Measurements from ENCODE around the gene PPP6R1.
"Not testable (repeated sequence)": the region's sequence is repeated elsewhere in the genome, so short reads cannot be mapped to it uniquely, and the experiment has no call there.

The PPP6R1 gene

DNA sequence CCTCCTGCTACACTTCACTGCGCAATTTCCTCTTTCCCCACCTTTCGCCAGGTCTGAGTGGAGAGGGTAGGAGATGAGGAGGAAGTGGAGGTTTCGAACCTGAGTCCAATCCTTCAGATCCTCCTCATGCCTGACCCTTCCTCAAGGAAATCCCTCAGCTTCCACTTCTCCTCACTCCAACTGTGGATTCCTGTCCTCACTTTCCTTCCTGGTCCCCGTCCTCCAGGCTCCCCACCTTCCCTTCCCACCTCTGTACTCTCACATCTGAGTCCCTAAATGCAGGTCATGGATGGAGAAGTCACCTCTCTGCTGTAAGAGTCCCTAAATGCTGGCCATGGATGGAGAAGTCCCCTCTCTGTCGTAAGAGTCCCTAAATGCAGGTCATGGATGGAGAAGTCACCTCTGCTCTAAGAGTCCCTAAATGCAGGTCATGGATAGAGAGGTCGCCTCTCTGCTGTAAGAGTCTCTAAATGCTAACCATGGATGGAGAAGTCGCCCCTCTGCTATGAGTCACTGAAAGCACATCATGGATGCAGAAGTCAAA is 33.3 kb downstream of the PPP6R1 start:
- DNase-seq = no peak

DNA sequence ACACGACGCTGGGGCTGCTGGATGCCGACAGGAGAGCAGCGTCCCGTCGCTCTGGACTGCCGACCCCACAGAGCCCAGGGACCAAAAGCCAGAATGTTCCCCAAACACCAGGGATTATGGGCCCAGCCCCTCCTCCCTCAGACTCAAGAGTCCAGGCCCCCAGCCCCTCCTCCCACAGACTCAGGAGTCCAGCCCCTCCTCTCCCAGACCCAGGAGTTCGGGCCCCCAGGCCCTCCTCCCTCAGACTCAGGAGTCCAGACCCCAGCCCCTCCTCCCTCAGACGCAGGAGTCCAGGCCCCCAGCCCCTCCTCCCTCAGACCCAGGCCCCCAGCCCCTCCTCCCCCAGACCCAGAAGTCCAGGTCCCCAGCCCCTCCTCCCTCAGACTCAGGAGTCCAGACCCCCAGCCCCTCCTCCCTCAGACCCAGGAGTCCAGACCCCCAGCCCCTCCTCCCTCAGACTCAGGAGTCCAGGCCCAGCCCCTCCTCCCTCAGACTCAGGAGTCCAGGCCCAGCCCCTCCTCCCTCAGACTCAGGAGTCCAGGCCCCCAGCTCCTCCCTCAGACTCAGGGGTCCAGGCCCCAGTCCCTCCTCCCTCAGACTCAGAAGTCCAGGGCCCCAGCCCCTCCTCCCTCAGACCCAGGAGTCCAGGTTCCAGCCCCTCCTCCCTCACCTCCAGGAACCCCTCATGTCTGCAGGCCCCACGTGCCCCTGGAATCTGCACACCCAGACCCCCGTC is 34.0 kb downstream of the PPP6R1 start:
- DNase-seq = not testable (repeated sequence)

DNA sequence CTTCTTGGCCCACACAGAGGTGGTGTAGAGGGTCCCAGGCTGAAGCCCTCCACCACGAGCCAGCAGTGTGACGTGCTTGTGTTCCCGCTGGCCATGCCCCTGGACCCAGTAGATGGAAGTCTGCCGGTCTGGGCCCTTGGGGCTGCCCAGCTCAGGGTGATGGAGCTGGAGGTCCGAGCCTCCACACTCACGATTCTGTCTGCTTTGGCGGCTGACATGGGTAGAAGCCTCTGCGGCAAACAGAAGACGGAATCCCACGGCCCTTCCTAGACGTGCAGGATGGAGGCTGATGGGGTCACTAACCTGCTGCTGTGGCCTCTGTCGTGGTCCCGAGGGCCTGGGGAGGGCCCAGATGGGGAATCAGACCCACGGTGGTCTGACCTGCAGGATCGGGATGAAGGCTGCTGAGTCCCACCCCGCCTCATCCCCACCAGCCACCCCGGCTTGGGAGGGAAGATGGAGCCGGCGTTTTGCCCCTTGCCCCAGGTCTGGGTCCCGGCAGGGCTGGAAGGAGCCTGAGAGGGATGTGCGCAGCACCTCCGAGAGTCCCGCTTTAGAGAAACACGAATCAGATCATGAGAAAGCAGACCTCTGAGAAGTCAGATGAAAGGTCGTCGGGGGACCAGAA is 34.7 kb downstream of the PPP6R1 start:
- no peak for DNase-seq

DNA sequence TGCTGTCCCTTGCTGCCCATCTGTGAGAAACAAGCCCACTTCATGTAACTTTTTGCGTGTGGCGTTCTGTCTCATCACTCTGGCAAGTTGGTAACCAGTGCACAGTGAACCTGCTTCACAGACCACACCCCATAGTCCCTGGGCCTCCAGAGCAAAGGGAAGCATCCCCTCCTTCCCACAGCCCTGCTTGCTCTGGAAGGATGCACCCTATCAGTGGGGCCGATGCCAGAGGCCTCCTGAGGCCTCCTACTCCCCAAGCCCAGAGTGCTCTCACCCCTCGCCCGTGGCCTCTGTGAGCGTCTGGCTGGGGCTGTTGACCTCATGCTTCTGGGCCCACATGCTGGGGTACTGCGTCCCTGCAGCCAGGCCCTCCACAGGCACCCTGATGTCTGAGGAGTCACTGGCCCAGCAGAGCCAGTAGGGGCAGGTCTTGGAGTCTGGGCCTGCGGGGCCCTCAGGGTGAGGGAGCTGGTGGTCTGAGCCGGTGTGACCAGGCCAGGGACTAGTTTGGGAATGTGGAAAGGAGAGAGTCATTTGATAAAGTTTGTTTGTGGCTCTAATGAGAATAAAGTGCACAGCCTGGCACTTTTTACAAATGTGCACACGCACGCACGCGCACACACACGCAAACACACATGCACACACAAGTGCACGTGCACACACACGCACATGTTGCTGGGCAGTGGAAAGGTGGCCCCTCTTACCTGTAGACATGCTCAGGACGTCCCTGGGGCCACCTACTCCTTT is 35.4 kb downstream of the PPP6R1 start:
- no peak for DNase-seq

DNA sequence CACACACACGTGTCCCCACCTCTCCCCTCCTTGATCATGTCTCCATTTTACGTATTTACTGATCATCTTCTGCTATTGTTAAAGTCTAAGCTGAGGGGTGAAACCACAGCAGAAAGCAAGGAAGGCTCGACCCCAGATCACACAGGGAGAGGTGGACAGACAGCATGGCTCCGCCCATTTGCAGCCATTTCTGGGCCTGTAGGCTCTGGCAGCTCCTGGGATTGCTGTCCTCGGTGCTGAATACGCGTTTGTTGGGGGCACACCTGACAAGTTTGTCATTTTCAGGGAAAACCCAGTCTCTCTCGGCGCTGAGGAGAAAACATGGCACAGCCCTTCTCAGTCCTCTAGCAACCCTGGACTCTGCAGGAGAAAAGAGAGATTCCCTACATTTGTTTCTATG is 38.3 kb downstream of the PPP6R1 start:
- no peak for DNase-seq

DNA sequence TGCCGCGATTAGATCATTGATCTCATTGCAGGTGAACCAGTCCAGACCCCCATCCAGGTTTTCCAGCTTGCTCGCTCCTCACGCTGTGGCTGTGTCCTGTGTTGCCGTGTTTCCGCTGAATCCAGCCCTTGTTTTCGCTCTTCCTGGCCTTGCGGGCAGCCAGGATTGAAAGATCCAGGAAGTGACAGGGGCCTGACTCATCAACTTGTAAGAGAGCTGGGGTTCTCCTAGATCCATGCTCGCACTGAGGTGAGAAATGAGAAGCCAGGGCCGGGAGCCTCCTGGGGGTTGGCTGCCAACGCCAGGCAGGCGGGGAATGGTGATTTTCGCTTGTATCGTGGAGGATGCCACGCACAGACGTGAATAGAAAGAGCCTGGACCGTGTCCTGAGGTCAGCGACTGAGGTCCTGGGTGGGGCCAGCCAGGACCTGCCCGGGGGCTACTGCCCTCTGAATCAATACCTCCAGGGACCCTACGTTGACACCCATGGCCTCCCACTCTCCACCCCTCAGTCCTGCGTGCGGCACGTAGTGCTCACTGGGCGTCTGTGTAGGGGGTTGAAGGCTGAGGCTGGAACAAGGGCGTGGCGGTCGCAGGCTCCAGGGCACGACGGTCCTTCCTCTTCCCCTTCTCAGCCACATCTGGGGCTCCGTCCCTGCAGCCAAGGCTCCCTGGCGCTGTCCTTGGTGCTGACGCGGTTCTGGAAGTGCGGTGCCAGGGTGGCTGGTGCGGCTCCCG is 42.2 kb downstream of the PPP6R1 start:
- peak in 54 of 56 donors; percentile 2 to 91 (median 69) for DNase-seq

DNA sequence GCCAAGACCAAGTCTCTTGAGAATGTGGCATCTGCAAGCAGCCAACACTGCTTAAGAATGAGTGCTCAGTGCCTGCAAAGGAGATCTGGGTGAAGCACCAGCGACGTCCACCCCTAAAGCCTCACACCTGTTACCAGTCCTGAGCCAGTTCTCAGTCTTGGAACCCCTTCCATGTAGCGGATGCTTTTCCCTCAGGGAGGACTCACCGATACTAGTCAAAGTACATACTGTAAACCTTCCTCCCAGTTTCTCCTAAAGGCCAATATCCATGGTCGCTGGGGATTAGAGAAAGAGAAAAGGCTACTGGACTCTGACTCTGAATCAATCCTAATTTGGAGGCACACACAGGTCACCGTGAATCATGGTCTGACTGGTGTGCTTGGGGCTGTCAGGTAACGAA is 45.3 kb downstream of the PPP6R1 start:
- DNase-seq = no peak

DNA sequence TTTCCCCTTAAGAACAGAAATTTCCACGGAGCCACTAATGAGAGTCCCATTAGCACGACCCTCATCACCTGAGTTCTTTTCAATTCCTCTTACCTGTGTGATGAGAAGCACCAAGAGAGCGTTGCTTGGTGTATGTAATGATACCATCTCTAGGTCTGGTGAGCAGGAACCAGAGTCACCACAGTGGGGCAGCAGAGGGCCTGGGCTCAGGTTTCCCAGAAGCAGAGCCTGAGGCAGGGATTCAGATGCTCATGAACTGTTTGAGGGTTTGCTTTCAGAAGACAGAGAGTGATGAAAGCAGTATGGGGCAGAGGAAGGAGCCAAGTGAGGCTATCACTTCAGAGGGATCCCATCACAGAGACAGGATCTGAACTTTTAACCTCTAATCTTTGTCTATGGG is 46.4 kb downstream of the PPP6R1 start:
- no peak for DNase-seq

DNA sequence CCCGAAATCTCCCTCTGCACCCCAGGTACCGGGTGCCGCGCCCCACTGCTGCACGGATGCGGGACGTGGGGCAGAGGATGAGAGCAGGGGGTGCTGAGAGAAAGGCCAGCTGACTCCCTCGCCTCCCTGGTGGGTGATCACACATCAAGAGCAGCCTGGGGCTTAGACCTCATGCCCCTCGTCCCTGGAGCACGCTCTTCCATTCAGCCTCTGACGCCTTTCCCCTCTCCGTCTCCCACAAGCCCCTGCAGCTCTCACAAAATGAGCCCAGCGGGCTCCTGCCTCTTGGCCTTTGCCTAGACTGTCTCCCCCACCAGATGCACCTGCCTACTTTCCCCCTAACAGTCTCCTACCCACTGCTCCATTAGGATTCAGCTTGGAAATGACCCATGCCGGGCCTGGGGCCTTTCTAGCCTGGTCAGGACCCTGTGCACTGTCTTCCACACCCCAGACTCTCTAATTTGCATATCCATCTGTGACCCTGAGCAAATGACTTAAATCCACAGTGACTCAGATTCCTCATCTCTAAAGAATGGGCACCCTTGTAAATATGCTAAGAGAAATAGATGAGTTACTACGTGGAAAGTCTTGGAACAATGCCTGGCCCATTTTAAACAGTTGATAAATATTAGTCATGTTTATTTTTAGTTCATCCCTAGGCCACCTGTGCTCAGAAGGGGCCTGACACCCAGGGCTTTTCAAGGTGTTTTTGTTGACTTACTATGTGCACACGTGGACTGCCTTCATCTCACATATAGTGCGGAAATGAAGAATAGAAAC is 48.9 kb downstream of the PPP6R1 start:
- DNase-seq = no peak

DNA sequence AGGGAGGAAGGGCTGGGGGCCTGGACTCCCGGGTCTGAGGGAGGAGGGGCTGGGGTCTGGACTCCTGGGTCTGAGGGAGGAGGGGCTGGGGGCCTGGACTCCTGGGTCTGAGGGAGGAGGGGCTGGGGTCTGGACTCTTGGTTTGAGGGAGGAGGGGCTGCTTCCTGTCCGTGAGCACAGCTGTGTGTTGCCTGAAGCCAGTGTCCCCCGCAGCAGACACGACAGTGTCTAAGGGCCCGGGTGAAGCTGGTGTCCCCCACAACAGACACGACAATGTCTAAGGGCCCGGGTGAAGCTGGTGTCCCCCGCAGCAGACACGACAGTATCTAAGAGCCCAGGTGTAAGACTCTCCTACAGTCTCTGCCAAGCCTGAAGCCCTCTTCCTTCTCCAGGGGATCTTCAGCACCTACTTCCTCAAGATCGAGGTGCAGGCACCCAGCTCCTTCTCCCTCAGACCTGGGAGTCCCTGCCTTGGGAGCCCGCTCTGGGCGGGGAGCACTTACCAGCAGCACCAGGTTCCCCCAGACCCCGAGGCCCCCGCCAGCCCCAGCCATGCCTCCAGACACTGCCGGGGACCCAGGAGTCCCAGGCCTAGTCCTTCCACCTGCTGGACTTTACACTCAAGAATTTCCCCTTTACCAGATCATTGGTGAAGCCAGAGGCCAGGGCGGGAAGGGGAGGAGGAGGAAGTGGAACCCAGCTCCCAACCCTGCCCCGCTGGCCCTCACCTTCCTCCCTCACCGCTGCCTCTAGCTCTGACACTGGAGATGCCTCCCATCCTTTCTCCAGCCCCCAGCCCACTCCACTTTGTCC is 49.7 kb downstream of the PPP6R1 start, which contains the start of gene PTPRH:
Gene PTPRH, minus strand, starts transcription at position 622 of the 813 bp plus-strand sequence. Its CDS starts 68 bp downstream, at position 554.
- no peak for DNase-seq

DNA sequence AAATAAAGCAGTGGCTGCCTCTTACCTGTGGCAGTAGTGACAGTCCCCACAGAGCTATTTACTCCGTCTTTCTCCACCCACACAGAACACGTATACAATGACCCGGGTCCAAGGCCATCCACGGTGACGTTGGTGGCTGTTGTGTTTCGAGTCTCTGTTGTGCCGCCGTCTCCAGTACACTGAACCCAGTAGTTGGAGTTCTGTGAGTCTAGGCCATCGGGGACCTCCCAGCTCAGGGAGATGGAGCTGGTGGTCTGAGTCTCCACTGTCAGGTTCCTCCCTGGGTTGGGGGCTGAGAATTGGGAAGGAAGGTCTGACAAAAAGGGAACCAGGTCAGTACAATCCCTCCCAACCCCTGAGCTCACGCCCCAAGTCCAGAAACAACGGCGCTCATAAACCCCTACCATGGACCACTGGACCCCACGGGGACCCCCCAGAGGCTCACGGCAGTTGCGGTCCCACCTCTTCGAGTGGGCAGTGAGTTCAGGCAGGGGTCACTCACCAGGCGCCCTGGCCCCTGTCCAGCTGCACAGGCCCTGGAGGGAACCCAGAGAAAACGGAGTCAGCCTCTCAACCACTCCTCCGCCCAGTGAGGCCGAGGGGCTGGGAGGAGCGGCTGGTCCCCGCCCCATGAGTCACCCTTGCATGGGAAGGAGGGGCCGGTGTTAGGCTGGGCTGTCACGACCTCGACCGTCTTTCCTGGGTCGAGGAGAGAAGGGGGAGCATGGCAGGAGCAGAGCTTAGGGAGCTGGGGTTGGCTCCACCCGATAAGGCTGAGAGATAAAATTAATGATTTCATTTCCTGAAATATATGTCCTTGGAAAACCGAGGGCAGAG is 51.9 kb downstream of the PPP6R1 start:
- peak in 36 of 56 donors; percentile 1 to 79 (median 30) for DNase-seq

DNA sequence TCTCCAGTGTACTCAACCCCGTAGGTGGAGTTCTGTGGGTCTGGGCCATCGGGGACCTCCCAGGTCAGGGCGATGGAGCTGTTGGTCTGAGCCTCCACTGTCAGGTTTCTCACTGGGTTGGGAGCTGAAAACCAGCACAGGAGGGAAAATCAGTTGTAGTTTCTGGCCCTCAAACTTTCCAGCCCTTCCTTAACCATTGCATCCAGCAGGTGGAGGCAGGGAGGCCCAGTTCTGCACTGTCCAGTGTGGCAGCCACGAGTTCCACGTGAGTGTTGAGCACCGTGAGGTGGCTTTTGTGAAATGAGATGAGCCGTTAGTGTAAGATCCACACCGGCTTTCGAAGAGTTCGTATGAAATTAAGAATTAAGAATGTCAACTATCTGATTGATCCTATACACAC is 56.6 kb downstream of the PPP6R1 start:
- not testable (repeated sequence) for DNase-seq

DNA sequence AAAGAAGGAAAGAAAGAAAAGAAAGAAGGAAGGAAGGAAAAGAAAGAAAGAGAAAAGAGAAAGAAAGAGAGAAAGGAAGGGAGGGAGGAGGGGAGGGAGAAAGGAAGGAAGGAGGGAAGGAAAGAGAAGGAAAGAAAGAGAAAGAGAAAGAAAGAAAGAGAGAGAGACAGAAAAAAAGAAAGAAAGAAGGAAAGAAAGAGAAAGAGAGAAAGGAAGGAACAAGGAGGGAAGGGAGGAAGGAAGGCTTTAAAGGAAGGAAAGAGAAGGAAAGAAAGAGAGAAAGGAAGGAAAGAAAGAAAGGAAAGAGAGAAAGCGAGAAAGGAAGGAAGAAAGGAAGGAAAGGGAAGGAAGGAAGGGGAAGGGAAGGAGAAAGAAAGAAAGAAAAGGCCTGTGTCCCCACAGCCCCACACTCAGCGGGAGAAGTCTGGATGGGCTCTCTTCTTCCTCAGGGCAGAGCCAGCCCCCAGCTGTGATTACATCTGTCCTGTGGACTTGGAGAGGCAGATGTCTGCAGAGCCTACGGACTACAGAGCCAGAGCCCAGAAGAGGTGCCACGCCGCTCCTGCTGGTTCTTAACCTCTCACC is 59.1 kb downstream of the PPP6R1 start:
- DNase-seq = no peak

DNA sequence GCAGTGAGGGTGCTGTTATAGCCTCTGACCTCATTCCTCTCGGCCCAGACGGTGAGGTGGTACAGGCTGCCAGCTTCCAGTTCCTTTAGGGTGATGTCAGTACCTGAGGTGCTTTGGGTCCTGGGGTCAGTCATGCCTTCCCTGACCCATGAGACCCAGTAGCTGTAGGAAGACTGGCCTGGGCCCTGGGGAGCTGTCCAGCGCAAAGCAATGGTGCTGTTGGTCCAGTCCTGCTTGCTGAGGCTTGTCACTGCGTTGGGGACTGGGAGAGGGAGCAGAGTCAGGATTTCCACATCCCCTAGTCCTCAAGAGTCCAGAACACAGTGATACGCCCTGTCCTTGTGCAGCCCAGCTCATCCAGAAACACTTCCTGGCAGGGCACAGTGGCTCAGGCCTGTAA is 60.2 kb downstream of the PPP6R1 start:
- DNase-seq = no peak

DNA sequence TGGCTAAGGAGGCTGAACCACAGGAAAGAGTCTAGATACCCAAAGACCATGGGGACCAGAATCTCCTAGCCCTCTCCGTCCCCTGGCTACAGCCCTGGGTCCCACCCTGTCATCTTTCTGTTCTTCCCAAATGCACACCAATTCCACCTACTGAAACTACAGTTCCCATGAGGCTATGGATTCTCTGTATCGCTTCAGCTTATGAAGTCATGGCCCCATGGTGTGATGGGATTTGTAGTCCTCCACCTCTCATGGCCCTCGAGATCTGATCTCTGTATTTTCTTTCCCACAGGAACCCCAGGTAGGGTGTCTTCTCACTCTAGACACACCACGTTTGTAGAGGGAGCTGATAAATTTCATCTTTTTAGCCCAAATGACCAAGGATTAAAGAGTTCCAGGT is 61.3 kb downstream of the PPP6R1 start:
- DNase-seq = peak in 2 of 56 donors; percentile 4 to 9

DNA sequence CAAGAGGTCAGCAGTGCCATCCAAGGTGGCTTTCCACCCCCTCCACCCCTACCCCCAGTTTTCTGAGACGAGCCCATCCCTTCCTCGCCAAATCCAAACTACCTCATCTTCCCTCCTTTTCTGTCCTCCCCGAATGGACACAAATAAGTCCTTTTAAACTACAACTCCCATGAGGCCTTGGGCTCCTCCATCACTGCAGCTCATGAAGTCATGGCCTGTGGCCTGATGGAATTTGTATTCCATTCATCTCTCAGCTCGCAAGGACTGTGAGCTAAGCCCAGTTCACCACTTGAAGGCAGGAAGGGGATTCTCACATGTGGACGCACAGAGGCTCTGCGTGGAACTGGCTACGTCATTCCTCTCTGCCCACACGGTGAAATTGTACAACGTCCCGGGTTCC is 62.0 kb downstream of the PPP6R1 start:
- no peak for DNase-seq

DNA sequence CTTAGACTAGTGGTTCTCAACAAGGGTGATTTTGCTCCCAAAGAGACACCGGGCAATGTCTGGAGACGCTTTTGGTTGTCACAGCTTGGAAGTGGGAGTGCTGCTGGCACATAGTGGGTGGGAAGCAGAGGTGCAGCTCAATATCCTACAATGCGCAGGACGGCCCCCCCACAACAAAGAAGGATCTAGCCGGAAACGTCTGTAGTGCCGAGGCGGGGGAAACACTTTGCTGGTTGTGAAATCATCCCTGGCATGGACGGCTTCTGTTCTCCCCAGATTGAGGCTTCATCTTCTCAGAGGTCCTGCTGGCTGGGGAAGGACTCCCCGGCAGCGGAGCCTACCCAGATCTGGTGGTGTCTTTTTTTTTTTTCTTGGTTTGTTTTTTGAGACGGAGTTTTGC is 65.3 kb downstream of the PPP6R1 start:
- peak in 1 of 56 donors; percentile 17 for DNase-seq

DNA sequence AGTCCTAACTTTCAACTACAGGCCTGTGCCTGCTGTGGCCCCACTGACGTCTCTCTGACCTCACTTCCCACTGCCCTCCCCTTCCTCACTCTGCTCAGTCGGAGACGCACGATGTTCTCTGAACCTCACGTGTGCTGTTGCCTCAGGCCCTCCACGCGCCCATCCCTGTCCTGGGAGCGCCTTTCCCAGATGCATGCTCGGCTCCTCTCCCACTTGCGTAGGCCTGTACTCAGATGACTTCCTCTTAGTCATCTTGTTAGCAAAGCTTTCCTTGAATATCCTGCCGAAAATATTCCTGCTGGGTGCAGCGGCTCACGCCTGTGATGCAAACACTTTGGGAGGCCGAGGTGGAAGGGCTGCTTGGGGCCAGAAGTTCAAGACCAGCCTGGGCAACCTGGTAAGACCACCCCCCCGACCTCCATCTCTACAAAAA is 69.4 kb downstream of the PPP6R1 start:
- peak in 33 of 56 donors; percentile 3 to 74 (median 35) for DNase-seq
